Measurements from ENCODE around the gene GDF9.

GDF9 gene

DNA sequence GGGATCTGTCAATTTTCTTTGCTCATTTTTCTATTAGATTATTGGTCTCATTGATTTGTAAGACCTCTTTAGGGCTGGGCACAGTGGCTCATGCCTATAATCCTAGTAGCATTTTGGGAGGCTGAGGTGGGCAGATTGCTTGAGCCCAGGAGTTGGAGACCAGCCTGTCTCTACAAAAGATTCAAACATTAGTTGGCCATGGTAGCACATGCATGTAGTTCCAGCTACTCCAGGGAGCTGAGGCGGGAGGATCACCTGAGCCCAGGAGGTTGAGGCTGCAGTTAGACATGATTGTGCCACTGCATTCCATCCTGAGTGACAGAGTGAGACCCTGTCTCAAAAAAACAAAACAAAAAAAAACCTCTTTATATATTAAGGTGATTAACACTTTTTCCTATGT, 29.4 kb downstream of the GDF9 start:
- no peak for DNase-seq (ENCODE audit: low spot score)

DNA sequence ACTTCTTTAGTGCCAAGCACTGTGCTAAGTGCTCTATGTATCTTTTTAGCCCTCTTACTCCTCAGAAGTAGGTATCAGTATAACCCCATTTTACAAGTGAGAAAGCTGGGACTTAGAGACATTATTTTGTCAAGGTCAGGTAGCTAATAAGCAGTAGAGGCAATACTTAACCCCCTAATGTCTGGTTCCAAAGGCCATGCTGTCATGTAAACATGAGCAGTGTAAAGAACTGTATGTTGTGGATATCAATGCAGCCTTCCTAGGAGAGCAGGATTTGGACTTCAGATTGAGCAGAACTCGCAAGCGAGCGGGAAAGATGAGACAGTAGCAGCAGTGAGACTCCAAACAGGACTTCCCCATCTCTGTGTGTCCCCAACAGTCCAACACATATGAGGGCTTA, 32.2 kb downstream of the GDF9 start:
- DNase-seq (ENCODE audit: low spot score) = no peak

DNA sequence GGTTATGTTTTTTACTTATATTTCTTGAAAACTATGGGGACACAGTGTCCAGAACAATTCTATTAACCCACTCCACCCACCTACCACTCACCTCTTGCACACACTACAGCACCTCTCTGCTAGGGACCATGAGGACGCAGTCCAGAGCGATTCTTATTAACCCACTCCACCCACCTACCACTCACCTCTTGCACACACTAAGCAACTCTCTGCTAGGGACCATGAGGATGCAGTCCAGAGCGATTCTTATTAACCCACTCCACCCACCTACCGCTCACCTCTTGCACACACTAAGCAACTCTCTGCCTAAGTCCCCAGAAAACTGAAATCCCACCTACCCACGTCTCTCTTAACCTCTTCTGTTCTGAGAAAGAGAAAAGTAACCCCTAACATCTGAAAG, 33.7 kb downstream of the GDF9 start:
- no peak for DNase-seq (ENCODE audit: low spot score)

DNA sequence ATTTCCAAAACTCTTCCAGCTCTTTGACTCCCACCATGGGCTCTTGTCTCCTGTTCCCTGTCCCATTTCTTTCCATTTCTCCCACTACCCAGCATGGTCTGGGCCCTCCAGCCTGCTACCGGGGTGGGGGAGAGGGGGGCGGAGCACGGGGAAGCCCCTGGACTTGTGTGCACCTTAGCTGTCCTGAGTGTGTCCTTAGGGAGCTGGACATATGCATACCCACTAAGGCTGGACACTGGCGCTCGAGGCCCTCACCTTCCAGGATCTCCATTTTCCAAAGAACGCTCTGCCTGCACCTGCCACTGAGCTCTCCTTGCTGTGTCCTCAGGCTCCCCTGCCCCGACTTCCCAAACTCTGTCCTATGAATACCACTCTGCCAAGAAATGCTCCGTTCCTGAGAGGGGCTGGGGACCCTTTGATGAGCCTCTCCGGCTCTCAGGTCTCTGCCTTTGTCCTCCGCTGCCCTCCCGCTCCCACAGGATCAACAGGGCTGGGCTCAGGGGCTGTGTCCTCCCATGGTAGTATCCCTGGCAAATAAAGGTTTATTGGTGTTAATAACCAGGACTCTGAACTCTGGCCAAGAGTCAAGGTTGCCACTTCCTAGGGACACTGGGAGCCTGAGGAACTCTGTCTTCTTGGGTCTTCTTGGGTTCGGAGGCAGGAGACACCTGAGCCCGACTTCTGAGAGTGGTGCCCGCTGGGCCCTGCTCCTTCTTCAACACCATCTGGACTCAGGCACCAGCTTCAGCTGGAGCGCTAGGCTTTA, 35.0 kb downstream of the GDF9 start:
- no peak for DNase-seq (ENCODE audit: low spot score)

- peak; percentile 86 for DNase-seq (ENCODE audit: low spot score)
Observed at GRCh38 chr5:132830436-132831094, 35.7 kb downstream of the GDF9 start, which contains the start of gene SHROOM1. TSS of gene SHROOM1 (minus strand) at chr5:132830647. CDS start at chr5:132826140, 4,507 bp downstream.

DNA sequence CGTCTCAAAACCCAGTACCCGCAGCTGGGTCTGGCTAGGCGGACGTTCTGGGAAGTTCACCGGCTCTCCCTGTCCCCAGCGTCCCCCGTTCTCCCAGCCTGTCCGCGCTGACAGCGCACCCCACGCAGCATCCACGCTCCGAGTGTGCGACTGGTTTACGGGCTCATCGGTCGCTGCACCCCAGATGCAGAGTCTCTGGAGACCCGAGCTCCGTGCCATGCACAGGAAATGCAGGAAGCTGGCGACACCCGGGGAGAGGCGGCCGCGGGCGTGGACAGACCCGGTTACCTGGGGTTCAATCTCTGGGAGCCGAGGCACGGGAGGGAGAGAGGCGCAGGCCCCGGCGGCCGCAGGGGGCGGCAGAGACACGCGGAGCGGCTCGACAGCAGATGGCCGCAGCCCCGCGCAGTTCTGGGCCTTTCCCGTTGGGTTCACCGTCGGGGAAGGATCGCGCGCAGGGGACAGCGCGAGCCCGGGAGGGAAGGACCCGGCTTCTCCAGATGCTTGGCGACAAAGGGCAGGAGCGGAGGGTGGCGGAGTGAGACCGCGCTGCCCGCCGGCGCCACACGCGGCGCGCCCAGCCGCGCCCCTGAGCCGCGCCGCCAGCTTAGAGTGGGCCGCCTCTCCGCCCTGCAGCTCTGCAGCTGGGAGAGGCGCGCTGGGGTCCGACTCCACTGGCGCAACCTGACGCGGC, 36.4 kb downstream of the GDF9 start:
- DNase-seq (ENCODE audit: low spot score) = peak; percentile 94

DNA sequence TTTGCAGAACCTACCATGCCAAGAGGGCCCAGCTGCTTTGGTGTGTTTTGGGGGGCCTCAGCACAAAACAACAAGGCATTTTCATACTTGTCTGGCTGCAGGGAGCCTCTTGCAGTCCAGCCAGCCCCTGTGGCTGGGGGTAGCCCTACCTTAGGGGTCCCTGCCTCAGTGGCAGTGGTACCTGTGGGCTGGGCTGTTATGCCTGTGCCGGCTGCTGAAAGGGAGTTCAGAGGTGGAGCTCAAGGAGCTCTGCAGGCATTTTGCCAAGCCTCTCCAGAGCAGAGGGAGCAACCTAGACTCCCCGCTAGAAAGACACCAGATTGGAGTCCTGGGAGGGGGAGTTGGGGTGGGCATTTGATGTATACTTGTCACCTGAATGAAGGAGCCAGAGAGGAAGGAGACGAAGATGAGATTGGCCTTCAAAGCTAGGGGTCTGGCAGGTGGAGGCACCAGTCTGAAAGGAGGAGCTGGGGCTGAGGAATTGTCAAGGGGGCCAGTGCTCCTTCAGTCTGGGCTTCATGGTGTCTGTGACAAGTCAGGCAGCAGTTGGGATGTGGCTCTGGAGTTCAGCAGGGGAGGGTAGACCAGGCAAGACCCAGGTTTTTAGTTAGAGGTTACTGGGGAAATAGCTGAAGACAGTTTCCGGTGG, 37.3 kb downstream of the GDF9 start:
- DNase-seq (ENCODE audit: low spot score) = no peak

DNA sequence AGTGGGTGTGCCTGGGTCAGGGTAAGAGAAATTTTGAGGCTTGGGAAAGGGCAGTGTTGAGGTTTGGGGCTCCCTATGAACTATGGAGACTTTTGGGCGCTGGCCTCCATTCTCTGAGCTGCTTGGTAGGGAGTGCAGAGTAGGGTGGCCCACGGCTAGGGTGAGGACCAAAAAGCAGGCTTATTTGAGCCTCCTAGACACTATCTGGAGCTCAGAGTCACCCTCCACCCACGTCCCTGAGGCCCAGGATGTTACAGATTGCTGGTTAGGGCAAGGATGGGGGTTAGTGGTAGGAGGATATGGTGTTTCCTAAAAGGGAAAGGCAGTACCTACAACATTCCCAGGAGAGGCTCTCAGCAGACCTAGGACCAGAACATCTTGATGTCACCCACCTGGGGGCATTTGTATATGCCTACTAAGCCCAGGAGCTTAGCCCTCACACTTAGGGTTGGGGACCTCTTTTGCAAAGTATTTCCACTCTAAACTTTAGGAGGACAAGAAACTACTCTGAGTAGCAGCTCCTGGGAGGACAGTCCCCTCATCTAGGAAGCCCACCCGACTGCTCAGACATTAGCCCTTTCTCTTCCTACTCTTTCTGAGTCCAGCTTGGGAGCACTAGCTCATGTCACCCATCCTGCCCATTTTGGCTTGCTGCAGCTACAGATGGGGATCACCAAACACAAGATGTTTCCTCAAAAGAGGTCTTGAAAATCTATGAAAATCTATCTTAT, 38.2 kb downstream of the GDF9 start:
- DNase-seq (ENCODE audit: low spot score) = no peak

DNA sequence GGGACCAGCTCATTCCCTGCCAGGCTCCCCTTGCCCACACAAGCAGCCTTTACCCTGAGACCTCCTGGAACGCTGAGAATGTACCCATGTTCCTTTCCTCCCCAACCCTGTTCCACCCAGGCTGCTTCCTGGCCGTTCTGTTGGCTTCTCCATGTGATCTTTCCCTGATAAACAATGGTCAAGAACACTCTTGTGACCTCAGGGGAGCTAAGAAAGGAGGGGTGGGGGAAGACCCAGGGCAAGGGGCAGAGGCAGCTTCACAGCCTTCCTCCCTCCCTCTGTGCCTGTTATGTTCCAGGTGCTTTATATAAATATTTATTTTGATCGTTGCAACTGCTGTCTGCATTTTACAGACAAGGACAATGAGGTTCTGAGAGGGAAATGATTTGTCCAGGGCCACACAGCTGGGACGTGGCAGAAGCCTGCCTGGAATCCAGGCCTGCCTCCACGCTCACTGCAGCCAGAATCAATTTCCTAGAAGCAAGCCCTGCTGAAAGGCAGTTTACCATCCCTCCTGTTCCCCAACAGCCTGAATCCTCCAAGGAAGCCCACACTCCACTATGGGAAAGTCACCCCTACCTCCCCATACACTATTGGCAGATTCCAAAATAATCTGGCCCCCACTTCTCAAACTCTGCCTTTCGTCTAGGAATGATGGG, 39.7 kb downstream of the GDF9 start:
- no peak for DNase-seq (ENCODE audit: low spot score)

- no peak for DNase-seq (ENCODE audit: low spot score)
Observed at GRCh38 chr5:132825834-132826391, 40.4 kb downstream of the GDF9 start.

GRCh38 chr5:132825033-132825833, 41.0 kb downstream of the GDF9 start:
- no peak for DNase-seq (ENCODE audit: low spot score)

DNA sequence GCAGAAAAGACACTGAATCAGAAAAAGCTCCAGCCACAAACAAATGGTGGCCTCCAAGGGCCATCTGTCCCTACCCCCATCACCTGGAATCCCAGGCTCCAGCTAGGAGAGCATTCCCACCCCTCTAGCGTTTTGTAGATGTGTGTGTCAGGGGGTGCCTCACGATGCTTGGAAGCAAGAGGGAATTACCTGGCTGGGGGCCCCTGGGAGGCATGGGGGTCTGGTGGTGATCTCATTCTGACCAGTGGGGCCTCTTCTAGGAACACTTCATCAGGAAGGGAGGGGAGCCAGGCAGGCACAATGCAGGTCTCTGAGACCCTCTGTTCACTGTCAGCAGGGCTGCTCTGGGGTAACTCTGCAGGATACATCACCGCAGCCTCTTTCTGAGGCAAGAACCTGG, 41.8 kb downstream of the GDF9 start:
- no peak for DNase-seq (ENCODE audit: low spot score)

- DNase-seq (ENCODE audit: low spot score) = no peak
Observed at GRCh38 chr5:132823481-132824050, 42.7 kb downstream of the GDF9 start.

DNA sequence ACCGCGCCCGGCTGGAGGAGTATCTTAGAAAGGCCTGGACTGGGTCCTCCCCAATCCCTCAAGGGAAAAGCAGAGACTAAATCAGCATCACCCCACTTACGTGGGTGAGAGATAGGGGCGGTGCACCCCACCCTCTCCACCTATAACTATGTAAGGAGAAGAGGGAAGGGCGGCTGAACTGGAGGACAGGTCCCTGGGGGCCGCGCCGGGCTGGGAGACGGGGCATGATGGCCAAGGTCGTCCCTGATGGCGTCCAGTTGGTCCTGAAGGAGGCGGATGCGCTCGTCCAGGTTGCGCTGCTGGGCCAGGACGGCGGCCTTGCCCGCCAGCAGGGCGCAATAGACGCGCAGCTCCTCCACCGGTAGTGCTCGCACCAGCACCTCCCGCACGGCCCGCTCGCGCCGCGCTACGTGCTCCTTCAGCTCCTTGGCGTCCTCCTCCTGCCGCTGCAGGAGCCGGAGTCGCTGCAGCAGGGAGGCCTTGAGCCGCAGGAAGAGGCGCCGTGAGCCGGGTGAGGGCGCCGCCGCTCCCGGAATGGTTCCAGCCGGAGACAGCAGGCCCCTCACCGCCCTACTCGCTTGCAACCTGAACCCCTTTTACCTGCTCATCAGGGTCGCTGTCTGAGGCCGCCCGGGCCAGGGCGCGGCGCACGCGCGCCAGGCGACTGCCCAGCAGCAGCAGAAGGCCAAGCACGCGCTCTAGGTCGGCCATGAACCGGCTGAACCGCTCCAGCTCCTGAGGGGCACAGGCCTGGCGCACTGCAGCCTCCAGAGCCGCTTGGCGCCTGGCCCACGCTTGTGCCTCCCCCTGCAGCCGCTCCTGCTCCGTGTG, 43.4 kb downstream of the GDF9 start:
- no peak for DNase-seq (ENCODE audit: low spot score)

GRCh38 chr5:132821791-132822190, 44.5 kb downstream of the GDF9 start:
- DNase-seq (ENCODE audit: low spot score) = peak; percentile 53

- DNase-seq (ENCODE audit: low spot score) = no peak
Observed at GRCh38 chr5:132821350-132821749, 44.9 kb downstream of the GDF9 start.

GRCh38 chr5:132820162-132820754, 46.0 kb downstream of the GDF9 start:
- peak; percentile 91 for DNase-seq (ENCODE audit: low spot score)

DNA sequence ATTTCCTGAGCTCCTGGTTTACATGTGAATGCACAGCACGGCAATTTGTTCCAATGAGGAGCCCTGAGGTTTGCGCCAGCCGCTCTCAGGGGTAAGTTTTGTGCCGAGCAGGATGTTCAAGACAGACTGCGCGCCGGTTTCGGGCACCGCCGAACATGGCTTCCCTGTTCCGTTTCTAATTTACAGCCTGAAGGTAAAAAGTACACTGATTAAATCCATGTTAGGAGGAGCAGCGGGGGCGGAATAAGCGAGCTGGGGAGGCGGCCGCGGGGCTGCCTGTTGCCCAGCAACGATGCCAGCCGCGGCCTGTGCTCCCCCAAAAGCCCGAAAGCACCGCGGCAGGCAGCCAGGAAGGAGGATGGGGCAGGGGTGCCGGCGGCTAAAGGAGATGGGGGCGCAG, 46.8 kb downstream of the GDF9 start:
- DNase-seq (ENCODE audit: low spot score) = no peak
